SK-N-SH treated with all-trans-retinoic acid at 6 μM for 48 hours (cell line): ENCODE measurements around the gene AOPEP.
A peak's percentile ranks its signal among the peaks of the same experiment; 100 is the strongest.

Experiments
- ATAC-seq: fragments of 200-7000 bp; cut with Tn5 transposase; 3 replicates; pipeline ENCODE4 v1.9.1; 2020; ENCODE audit warnings: mild to moderate bottlenecking, moderate library complexity
- ARNTL ChIP-seq: fragments of 450-650 bp; formaldehyde crosslinking; IDR thresholded peaks from 2 replicates; pipeline ENCODE4 v1.5.0; 2020; ENCODE audit warnings: low read depth, mild to moderate bottlenecking, moderate library complexity, borderline replicate concordance
- BACH2 ChIP-seq: fragments of 250-450 bp; sonication (Bioruptor Pico); IDR thresholded peaks from 2 replicates; pipeline ENCODE4 v1.9.0; 2021; ENCODE audit warnings: mild to moderate bottlenecking, borderline replicate concordance
- CREB5 ChIP-seq: fragments of 250-450 bp; sonication (Bioruptor Pico); IDR thresholded peaks from 2 replicates; pipeline ENCODE4 v1.5.1; 2020; ENCODE audit warnings: low read depth, mild to moderate bottlenecking, moderate library complexity
- CSRNP3 ChIP-seq: fragments of 250-450 bp; sonication (Bioruptor Pico); IDR thresholded peaks from 2 replicates; pipeline ENCODE4 v1.5.1; 2021; ENCODE audit warnings: mild to moderate bottlenecking, moderate library complexity
- ESRRG ChIP-seq: fragments of 250-450 bp; sonication (Bioruptor Pico); IDR thresholded peaks from 2 replicates; pipeline ENCODE4 v1.6.1; 2021; ENCODE audit warnings: mild to moderate bottlenecking
- GLIS3 ChIP-seq: fragments of 250-450 bp; sonication (Bioruptor Pico); IDR thresholded peaks from 2 replicates; pipeline ENCODE4 v1.5.0; 2020; ENCODE audit warnings: mild to moderate bottlenecking, moderate library complexity
- ISL1 ChIP-seq: fragments of 250-450 bp; sonication (Bioruptor Pico); IDR thresholded peaks from 2 replicates; pipeline ENCODE4 v2.1.2; 2022; ENCODE audit warnings: mild to moderate bottlenecking, moderate library complexity
- OSR1 ChIP-seq: fragments of 250-450 bp; sonication (Bioruptor Pico); IDR thresholded peaks from 2 replicates; pipeline ENCODE4 v1.8.0; 2022; ENCODE audit warnings: moderate library complexity, mild to moderate bottlenecking, inconsistent platforms
- PATZ1 ChIP-seq: fragments of 250-450 bp; sonication (Bioruptor Pico); IDR thresholded peaks from 2 replicates; pipeline ENCODE4 v1.8.0; 2020; ENCODE audit warnings: mild to moderate bottlenecking, moderate library complexity, borderline replicate concordance
- POU6F1 ChIP-seq: fragments of 250-450 bp; sonication (Bioruptor Pico); IDR thresholded peaks from 2 replicates; pipeline ENCODE4 v1.8.0; 2021; ENCODE audit warnings: low read depth, mild to moderate bottlenecking, moderate library complexity, borderline replicate concordance
- PPARA ChIP-seq: fragments of 250-450 bp; sonication (Bioruptor Pico); IDR thresholded peaks from 2 replicates; pipeline ENCODE4 v1.5.0; 2020; ENCODE audit warnings: mild to moderate bottlenecking, borderline replicate concordance
- RARB ChIP-seq: fragments of 250-450 bp; sonication (Bioruptor Pico); IDR thresholded peaks from 2 replicates; pipeline ENCODE4 v1.8.0; 2021; ENCODE audit warnings: mild to moderate bottlenecking, moderate library complexity
- SNAI2 ChIP-seq: fragments of 250-450 bp; sonication (Bioruptor Pico); IDR thresholded peaks from 2 replicates; pipeline ENCODE4 v1.5.0; 2020; ENCODE audit warnings: mild to moderate bottlenecking, moderate library complexity
- TCF4 ChIP-seq: fragments of 250-450 bp; sonication (Bioruptor Pico); IDR thresholded peaks from 2 replicates; pipeline ENCODE4 v1.8.0; 2021; ENCODE audit warnings: mild to moderate bottlenecking, moderate library complexity, borderline replicate concordance
- TOX ChIP-seq: fragments of 250-450 bp; sonication (Bioruptor Pico); IDR thresholded peaks from 2 replicates; pipeline ENCODE4 v1.8.0; 2021; ENCODE audit warnings: mild to moderate bottlenecking, moderate library complexity, borderline replicate concordance
- TSHZ2 ChIP-seq: fragments of 250-450 bp; sonication (Bioruptor Pico); IDR thresholded peaks from 2 replicates; pipeline ENCODE4 v1.5.0; 2020; ENCODE audit warnings: mild to moderate bottlenecking, moderate library complexity
- ZC3H10 ChIP-seq: fragments of 250-450 bp; sonication (Bioruptor Pico); IDR thresholded peaks from 2 replicates; pipeline ENCODE4 v1.5.1; 2021; ENCODE audit warnings: mild to moderate bottlenecking, moderate library complexity
- ZFP3 ChIP-seq: fragments of 250-450 bp; sonication (Bioruptor Pico); IDR thresholded peaks from 2 replicates; pipeline ENCODE4 v1.5.0; 2020; ENCODE audit warnings: mild to moderate bottlenecking, moderate library complexity
- ZFP30 ChIP-seq: fragments of 450-650 bp; formaldehyde crosslinking; IDR thresholded peaks from 2 replicates; pipeline ENCODE4 v1.5.0; 2022; ENCODE audit warnings: mild to moderate bottlenecking, moderate library complexity
- ZNF565 ChIP-seq: fragments of 450-650 bp; formaldehyde crosslinking; conservative IDR thresholded peaks from 2 replicates; pipeline ENCODE4 v1.5.0; 2020; ENCODE audit warnings: low read depth, mild to moderate bottlenecking, moderate library complexity
- ZNF70 ChIP-seq: fragments of 450-650 bp; formaldehyde crosslinking; IDR thresholded peaks from 2 replicates; pipeline ENCODE4 v1.5.0; 2020; ENCODE audit warnings: mild to moderate bottlenecking, moderate library complexity
- ZNF8 ChIP-seq: fragments of 450-650 bp; formaldehyde crosslinking; IDR thresholded peaks from 2 replicates; pipeline ENCODE4 v1.5.0; 2020; ENCODE audit warnings: mild to moderate bottlenecking, moderate library complexity

Gene AOPEP

GRCh38 chr9:94918038-94918753 is 191.7 kb downstream of the AOPEP start:
- TF ChIP-seq ZNF8 (CRISPR knock-in tag) = no peak
- TF ChIP-seq CREB5 = no peak
- TF ChIP-seq ZNF70 (CRISPR knock-in tag) = no peak
- TF ChIP-seq BACH2 (CRISPR knock-in tag) = no peak
- TF ChIP-seq OSR1 (CRISPR knock-in tag) = no peak
- no peak for TF ChIP-seq ZNF565 (CRISPR knock-in tag)
- no peak for TF ChIP-seq RARB
- no peak for TF ChIP-seq ARNTL (CRISPR knock-in tag)
- TF ChIP-seq TCF4 (CRISPR knock-in tag) = no peak
- no peak for TF ChIP-seq TSHZ2 (CRISPR knock-in tag)
- no peak for TF ChIP-seq SNAI2 (CRISPR knock-in tag)
- TF ChIP-seq TOX (CRISPR knock-in tag) = no peak
- no peak for TF ChIP-seq GLIS3
- no peak for TF ChIP-seq ZFP30 (CRISPR knock-in tag)
- TF ChIP-seq PATZ1 = no peak
- TF ChIP-seq ZFP3 (CRISPR knock-in tag) = no peak
- TF ChIP-seq ZC3H10 (CRISPR knock-in tag) = no peak
- no peak for TF ChIP-seq ESRRG (CRISPR knock-in tag)
- no peak for TF ChIP-seq PPARA (CRISPR knock-in tag)
- no peak for TF ChIP-seq POU6F1 (CRISPR knock-in tag)
- ATAC-seq = no peak

GRCh38 chr9:94919376-94920098 is 193.0 kb downstream of the AOPEP start:
- no peak for TF ChIP-seq CSRNP3 (CRISPR knock-in tag)
- no peak for TF ChIP-seq ISL1 (CRISPR knock-in tag)
- no peak for TF ChIP-seq ZNF8 (CRISPR knock-in tag)
- TF ChIP-seq TSHZ2 (CRISPR knock-in tag) = no peak
- TF ChIP-seq TCF4 (CRISPR knock-in tag) = no peak
- TF ChIP-seq ZC3H10 (CRISPR knock-in tag) = no peak
- peak; percentile 2; the same call in 1 of the 3 replicates for ATAC-seq
